Gastrocnemius medialis (tissue), 4 donors: ENCODE results near the gene GARIN5A. TPM values are rescaled to one million over a fixed set of nuclear protein-coding genes. Genes with fewer than 3 reads are reported as not detected.

ENCODE experiments used
- ATAC-seq, 2 donors: fragments of 150-250 bp; one replicate each; pipeline ENCODE4 v1.9.1; 2016
- DNase-seq, 2 donors: peaks; one replicate each; pipeline ENCODE4 v3.0.0-alpha.2; 2019
- H3K27ac ChIP-seq, 4 donors: fragments of 200-600 bp; sonication (generic); 1 replicate in 1 of 4; 2 replicates in 3 of 4; pipeline ENCODE4 v1.5.1; 2016 to 2018; ENCODE audit warnings: mild to moderate bottlenecking in 2 of 4, moderate library complexity in 1 of 4
- H3K27me3 ChIP-seq, 3 donors: fragments of 200-600 bp; sonication (generic) in 2 of 3; 1 replicate in 1 of 3; 2 replicates in 2 of 3; pipeline versions ENCODE4 v1.5.1 to v1.6.0; 2016 to 2019; ENCODE audit warnings: mild to moderate bottlenecking in 1 of 3, moderate library complexity in 1 of 3
- H3K36me3 ChIP-seq, 2 donors: fragments of 200-600 bp; sonication (generic) in 1 of 2; one replicate each; pipeline ENCODE4 v1.5.1; 2017 to 2018
- H3K4me1 ChIP-seq, 2 donors: fragments of 200-600 bp; sonication (generic) in 1 of 2; one replicate each; pipeline ENCODE4 v1.5.1; 2016 to 2017; ENCODE audit warnings: mild to moderate bottlenecking in 2 of 2
- H3K4me3 ChIP-seq, 4 donors: fragments of 200-600 bp; sonication (generic) in 3 of 4; 1 replicate in 1 of 4; 2 replicates in 3 of 4; pipeline ENCODE4 v1.5.1; 2016 to 2019; ENCODE audit warnings: mild to moderate bottlenecking in 2 of 4
- H3K9me3 ChIP-seq, 3 donors: fragments of 200-600 bp; sonication (generic) in 2 of 3; 1 replicate in 1 of 3; 2 replicates in 2 of 3; pipeline ENCODE4 v1.5.1; 2016 to 2019
- POLR2A ChIP-seq, 2 donors: fragments of 450-650 bp; IDR thresholded peaks; one replicate each; pipeline ENCODE4 v1.6.1; 2017; ENCODE audit warnings: antibody characterized with exemption in 2 of 2, mild to moderate bottlenecking in 2 of 2, moderate library complexity in 2 of 2
- in situ Hi-C, 4 donors: fragments of 200-750 bp; cut with MboI; loops; one replicate each; pipeline versions ENCODE4 v1.15.0 to v1.8.0; 2017; ENCODE audit warnings: low sequenced_read_pairs in 4 of 4
- intact Hi-C: fragments of 100-400 bp; cut with DNase I; formaldehyde crosslinking; loops from one replicate; pipeline ENCODE4 v1.15.1; 2023; ENCODE audit warnings: low total_unique reads
- total RNA-seq, 4 donors: library from RNA; depleted of rRNA; stranded (reverse); fragments of >200 nt; gene quantifications; one replicate each; pipeline versions ENCODE4 v1.1.0 to v1.2.3, GENCODE V29; 2016
- TF ChIP-seq, protein P1 (sequence below), 5 experiments: fragments of 450-650 bp in 3 of 5; fragments of 200-600 bp in 2 of 5; sonication (generic) in 2 of 5; IDR thresholded peaks in 4 of 5; conservative IDR thresholded peaks in 1 of 5; 1 replicate in 4 of 5; 2 replicates in 1 of 5; pipeline ENCODE4 v1.5.1; 2016 to 2019; ENCODE audit warnings: antibody characterized with exemption in 5 of 5, mild to moderate bottlenecking in 3 of 5, moderate library complexity in 3 of 5

The GARIN5A gene
- total RNA-seq, 4 donors from 2014 or later: 1.2 to 11.0 (median 1.9) TPM; not detected in 1

DNA sequence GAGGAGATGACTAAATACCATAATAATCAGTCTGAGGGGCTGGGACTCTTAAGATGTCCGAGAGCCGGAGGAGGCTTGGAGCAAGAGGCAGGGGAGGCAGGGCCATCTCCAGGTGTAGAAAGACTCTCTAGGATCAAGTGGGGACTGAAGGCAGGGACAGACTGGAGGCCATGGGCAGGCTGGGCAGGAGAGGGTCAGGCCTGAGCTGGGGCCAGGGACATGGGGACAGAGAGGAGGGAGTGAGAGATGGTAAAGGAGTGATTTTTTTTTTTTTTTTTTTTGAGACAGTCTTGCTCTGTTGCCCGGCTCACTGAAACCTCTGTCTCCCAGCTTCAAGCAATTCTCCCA is 32.2 kb upstream of the GARIN5A start:
- Histone ChIP-seq H3K27ac (no peak overlapping the region), H3K4me3 (no peak overlapping the region), H3K36me3 (peaks cover 0 to 9% of the 10 kb centered on the region in 2 donors), H3K4me1 (peaks cover 7 to 13% of the 10 kb centered on the region in 2 donors), H3K9me3 (no peaks in the 10 kb centered on the region), H3K27me3 (no peaks in the 10 kb centered on the region)
- in situ Hi-C loops (no loop called here), intact Hi-C loops (no loop called here)
- DNase-seq (no peak), ATAC-seq (no peak)
- no peak for TF ChIP-seq POLR2A (IDR thresholded peaks at IDR 0.05)
- TF ChIP-seq, protein P1, sequence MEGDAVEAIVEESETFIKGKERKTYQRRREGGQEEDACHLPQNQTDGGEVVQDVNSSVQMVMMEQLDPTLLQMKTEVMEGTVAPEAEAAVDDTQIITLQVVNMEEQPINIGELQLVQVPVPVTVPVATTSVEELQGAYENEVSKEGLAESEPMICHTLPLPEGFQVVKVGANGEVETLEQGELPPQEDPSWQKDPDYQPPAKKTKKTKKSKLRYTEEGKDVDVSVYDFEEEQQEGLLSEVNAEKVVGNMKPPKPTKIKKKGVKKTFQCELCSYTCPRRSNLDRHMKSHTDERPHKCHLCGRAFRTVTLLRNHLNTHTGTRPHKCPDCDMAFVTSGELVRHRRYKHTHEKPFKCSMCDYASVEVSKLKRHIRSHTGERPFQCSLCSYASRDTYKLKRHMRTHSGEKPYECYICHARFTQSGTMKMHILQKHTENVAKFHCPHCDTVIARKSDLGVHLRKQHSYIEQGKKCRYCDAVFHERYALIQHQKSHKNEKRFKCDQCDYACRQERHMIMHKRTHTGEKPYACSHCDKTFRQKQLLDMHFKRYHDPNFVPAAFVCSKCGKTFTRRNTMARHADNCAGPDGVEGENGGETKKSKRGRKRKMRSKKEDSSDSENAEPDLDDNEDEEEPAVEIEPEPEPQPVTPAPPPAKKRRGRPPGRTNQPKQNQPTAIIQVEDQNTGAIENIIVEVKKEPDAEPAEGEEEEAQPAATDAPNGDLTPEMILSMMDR (IDR thresholded peaks at IDR 0.05 in 4 of 5, conservative IDR thresholded peaks at IDR 0.05 in 1 of 5): no peak

DNA sequence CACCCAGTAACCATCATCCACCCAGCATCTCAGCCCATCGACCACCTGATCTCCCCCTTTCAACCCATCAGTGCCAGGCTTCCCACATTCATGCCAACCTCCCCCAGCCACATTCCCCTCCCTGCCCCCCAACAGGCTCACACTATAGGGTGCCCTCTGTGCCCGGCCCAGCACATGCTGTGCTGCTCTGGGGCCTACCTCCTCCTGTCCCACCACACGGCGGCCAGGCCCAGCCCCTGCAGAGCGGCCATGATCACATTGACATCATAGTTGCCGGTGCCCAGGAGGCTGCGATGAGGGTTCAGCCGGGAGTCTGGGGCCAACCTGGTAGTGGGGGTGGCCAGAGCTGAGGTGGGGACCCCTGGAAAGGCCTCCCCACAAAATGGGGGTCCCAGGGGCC is 30.7 kb upstream of the GARIN5A start:
- no peaks in the 10 kb centered on the region for H3K9me3 ChIP-seq
- in situ Hi-C loops: no loop called here
- peaks cover 0 to 9% of the 10 kb centered on the region in 2 donors for H3K36me3 ChIP-seq
- H3K27me3 ChIP-seq: no peaks in the 10 kb centered on the region
- no peak overlapping the region for H3K4me3 ChIP-seq
- H3K4me1 ChIP-seq: peaks cover 7 to 13% of the 10 kb centered on the region in 2 donors
- DNase-seq (no peak), ATAC-seq (no peak)
- intact Hi-C loops: no loop called here
- no peak overlapping the region for H3K27ac ChIP-seq
- no peak for TF ChIP-seq POLR2A (IDR thresholded peaks at IDR 0.05)
- TF ChIP-seq, protein P1 (IDR thresholded peaks at IDR 0.05 in 4 of 5, conservative IDR thresholded peaks at IDR 0.05 in 1 of 5): no peak

DNA sequence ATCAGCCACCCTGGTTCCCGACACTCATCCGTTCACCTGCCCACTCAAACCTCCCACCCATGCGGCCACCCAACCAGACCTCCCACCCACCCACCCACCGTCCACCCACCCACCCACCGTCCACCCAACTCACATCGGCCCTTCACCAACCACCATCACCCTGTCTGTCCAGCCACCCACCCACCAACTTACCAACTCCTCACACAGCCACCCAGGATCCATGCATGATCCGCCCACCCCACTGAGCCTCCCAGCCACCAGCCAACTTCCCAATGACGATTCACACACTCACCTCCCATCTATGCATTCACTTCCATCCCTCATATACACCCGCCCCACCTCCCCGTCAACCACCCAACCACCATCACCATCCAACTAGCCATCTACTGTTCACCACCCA is 30.1 kb upstream of the GARIN5A start:
- Histone ChIP-seq H3K27me3 (no peaks in the 10 kb centered on the region), H3K4me3 (no peak overlapping the region), H3K4me1 (peaks cover 11 to 18% of the 10 kb centered on the region in 2 donors), H3K27ac (no peak overlapping the region), H3K36me3 (peaks cover 0 to 9% of the 10 kb centered on the region in 2 donors), H3K9me3 (no peaks in the 10 kb centered on the region)
- no peak for TF ChIP-seq POLR2A (IDR thresholded peaks at IDR 0.05)
- TF ChIP-seq, protein P1 (IDR thresholded peaks at IDR 0.05 in 4 of 5, conservative IDR thresholded peaks at IDR 0.05 in 1 of 5): no peak
- ATAC-seq: no peak
- in situ Hi-C loops (no loop called here), intact Hi-C loops (no loop called here)
- no peak for DNase-seq

DNA sequence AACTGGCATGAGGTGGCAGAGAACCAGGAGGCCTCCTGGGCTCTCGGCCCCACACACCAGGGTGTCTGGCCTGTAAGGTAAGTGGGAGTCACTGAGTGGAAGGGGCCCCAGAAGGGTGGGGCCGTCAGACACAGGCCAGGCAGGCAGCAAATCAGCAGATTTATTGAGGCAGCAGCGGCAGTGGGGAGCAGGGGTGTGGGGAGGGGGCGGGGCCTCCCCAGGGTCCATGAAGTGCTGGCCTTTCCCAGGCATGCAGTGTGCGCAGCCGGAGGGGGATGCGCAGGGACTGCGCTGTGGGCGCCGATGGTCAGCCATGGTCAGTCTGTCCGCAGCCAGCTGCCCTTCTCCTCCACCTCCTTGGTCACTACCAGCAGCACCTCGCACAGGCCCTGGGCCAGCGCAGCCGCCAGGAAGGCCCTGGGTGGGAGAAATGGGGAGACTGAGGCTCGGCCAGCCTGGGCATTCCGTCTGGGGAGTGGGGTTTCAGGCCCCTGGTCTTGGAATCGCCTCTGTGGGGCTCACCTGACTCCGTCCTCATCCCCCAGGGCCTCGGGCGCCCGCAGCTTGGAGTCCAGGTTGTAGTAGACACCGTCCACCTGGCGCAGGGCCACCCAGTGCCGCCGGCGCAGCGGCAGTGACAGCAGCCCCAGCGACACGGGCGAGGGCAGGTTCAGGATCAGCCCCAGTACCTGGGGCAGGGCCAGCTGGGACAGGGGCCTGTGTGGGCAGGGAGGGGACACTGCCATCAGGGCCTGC is 29.4 kb upstream of the GARIN5A start:
- in situ Hi-C loops: no loop called here
- intact Hi-C loops: no loop called here
- DNase-seq: no peak

More for the DNA sequence above, 29.4 kb upstream of the GARIN5A start:
- Histone ChIP-seq H3K4me3 (no peak overlapping the region), H3K27me3 (no peaks in the 10 kb centered on the region), H3K9me3 (no peaks in the 10 kb centered on the region), H3K27ac (no peak overlapping the region), H3K4me1 (peaks cover 18 to 25% of the 10 kb centered on the region in 2 donors), H3K36me3 (peaks cover 0 to 9% of the 10 kb centered on the region in 2 donors)
- no peak for TF ChIP-seq POLR2A (IDR thresholded peaks at IDR 0.05)
- TF ChIP-seq, protein P1 (IDR thresholded peaks at IDR 0.05 in 4 of 5, conservative IDR thresholded peaks at IDR 0.05 in 1 of 5): no peak
- ATAC-seq: no peak
